OCI-LY1 (cell line): ENCODE data around the gene PSORS1C1.
"Not testable (repeated sequence)": the region's sequence is repeated elsewhere in the genome, so short reads cannot be mapped to it uniquely, and the experiment has no call there.

ENCODE experiments used
- H2AFZ ChIP-seq: fragments of 200-600 bp; sonication (generic), shearing (Covaris generic); 2 replicates; pipeline ENCODE4 v1.6.0; 2014; ENCODE audit warnings: antibody characterized with exemption, mild to moderate bottlenecking, low read length
- H3F3A ChIP-seq: fragments of 200-600 bp; sonication (generic), shearing (Covaris generic); 2 replicates; pipeline ENCODE4 v1.6.0; 2014; ENCODE audit warnings: mild to moderate bottlenecking, antibody characterized with exemption, low read length, moderate library complexity; ENCODE audit not compliant: insufficient read depth
- H3K27ac ChIP-seq: fragments of 200-600 bp; sonication (generic); 2 replicates; pipeline ENCODE4 v1.5.1; 2014; ENCODE audit warnings: low read length, mixed run types, mild to moderate bottlenecking, low read depth; ENCODE audit not compliant: poor library complexity, severe bottlenecking
- H3K27me3 ChIP-seq: fragments of 200-600 bp; sonication (generic); 2 replicates; pipeline ENCODE4 v1.6.0; 2014; ENCODE audit warnings: antibody characterized with exemption, mild to moderate bottlenecking, low read length, moderate library complexity; ENCODE audit not compliant: insufficient read depth
- H3K36me3 ChIP-seq: fragments of 200-600 bp; sonication (generic); 2 replicates; pipeline ENCODE4 v1.6.1; 2014; ENCODE audit warnings: mild to moderate bottlenecking, antibody characterized with exemption, low read length, moderate library complexity, mixed read lengths; ENCODE audit not compliant: insufficient read depth
- H3K4me1 ChIP-seq: fragments of 200-600 bp; sonication (generic); 2 replicates; pipeline ENCODE4 v1.5.1; 2014; ENCODE audit warnings: mild to moderate bottlenecking, low read length, moderate library complexity; ENCODE audit not compliant: insufficient read depth, severe bottlenecking
- H3K4me2 ChIP-seq: fragments of 200-600 bp; sonication (generic), shearing (Covaris generic); 2 replicates; pipeline ENCODE4 v1.6.1; 2014; ENCODE audit warnings: low read length
- H3K4me3 ChIP-seq: fragments of 200-600 bp; sonication (generic); 2 replicates; pipeline ENCODE4 v1.5.1; 2014; ENCODE audit warnings: low read length, low read depth, mild to moderate bottlenecking, mixed read lengths; ENCODE audit not compliant: poor library complexity, severe bottlenecking
- H3K79me2 ChIP-seq: fragments of 200-600 bp; shearing (Covaris generic); 2 replicates; pipeline ENCODE4 v1.6.1; 2016; ENCODE audit warnings: mixed run types, low read length, mixed read lengths; ENCODE audit not compliant: insufficient read depth
- H3K9ac ChIP-seq: fragments of 200-600 bp; sonication (generic), shearing (Covaris generic); 2 replicates; pipeline ENCODE4 v1.6.1; 2014; ENCODE audit warnings: mild to moderate bottlenecking, low read length, mixed read lengths
- H3K9me2 ChIP-seq: fragments of 200-600 bp; sonication (generic), shearing (Covaris generic); 2 replicates; pipeline ENCODE4 v1.6.1; 2014; ENCODE audit warnings: low read depth, mild to moderate bottlenecking, low read length, mixed read lengths
- H3K9me3 ChIP-seq: fragments of 200-600 bp; shearing (Covaris generic); 2 replicates; pipeline ENCODE4 v1.6.1; 2014; ENCODE audit warnings: low read length, mixed read lengths
- H4K20me1 ChIP-seq: fragments of 200-600 bp; sonication (generic), shearing (Covaris generic); 2 replicates; pipeline ENCODE4 v1.6.0; 2016; ENCODE audit warnings: mild to moderate bottlenecking, low read length; ENCODE audit not compliant: insufficient read depth
- CTCF ChIP-seq: fragments of 200-600 bp; sonication (generic), shearing (Covaris generic); IDR thresholded peaks from 2 replicates; pipeline ENCODE4 v1.5.1; 2017; ENCODE audit warnings: mild to moderate bottlenecking, antibody characterized with exemption, low read length, moderate library complexity, mixed read lengths
- EZH2 ChIP-seq: fragments of 200-600 bp; sonication (generic), shearing (Covaris generic); IDR thresholded peaks from 2 replicates; pipeline ENCODE4 v1.8.0; 2017; ENCODE audit warnings: borderline replicate concordance, mixed run types, mild to moderate bottlenecking, antibody characterized with exemption, low read length, moderate library complexity, mixed read lengths

Gene PSORS1C1

GRCh38 chr6:31186052-31186734, 71.6 kb downstream of the PSORS1C1 start:
- H3K4me2 ChIP-seq = peak overlapping the region; percentile 34
- H4K20me1 ChIP-seq = no peaks in the 10 kb centered on the region
- H3K4me3 ChIP-seq = peak overlapping the region; percentile 2

DNA sequence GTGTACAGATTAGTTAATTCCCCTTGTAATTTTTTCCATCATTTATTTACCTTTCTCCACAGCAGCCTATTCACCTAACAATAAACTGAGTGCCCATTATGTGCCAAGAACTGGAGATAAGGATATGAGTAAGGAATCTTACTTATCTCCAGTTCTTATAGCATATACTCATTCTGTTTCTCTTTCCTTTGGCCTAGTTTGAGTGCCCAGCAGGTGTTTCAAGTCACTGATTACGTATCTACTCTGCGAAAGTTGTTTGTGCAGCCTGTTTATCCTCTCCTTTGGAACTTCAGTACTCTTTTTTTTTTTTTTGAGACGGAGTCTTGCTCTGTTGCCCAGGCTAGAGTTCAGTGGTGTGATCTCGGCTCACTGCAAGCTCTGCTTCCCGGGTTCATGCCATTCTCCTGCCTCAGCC, 73.2 kb downstream of the PSORS1C1 start:
- H3K9me2 ChIP-seq = no peaks in the 10 kb centered on the region
- H3K9me3 ChIP-seq = no peaks in the 10 kb centered on the region
- TF ChIP-seq CTCF (no peak), EZH2 (no peak)
- peak overlapping the region; percentile 71 for H3K27ac ChIP-seq
- no peak overlapping the region for H3K4me2 ChIP-seq
- no peak overlapping the region for H2AFZ ChIP-seq
- no peaks in the 10 kb centered on the region for H3K27me3 ChIP-seq
- no peak overlapping the region for H3K4me3 ChIP-seq
- no peaks in the 10 kb centered on the region for H3K79me2 ChIP-seq
- H4K20me1 ChIP-seq = no peaks in the 10 kb centered on the region
- no peak overlapping the region for H3K9ac ChIP-seq
- H3K4me1 ChIP-seq = peaks cover 42% of the 10 kb centered on the region
- no peaks in the 10 kb centered on the region for H3F3A ChIP-seq
- no peaks in the 10 kb centered on the region for H3K36me3 ChIP-seq

More at GRCh38 chr6:31186052-31186734, 71.6 kb downstream of the PSORS1C1 start:
- H3K9ac ChIP-seq = peak overlapping the region; percentile 39; the same call in 1 of the 2 replicates
- H2AFZ ChIP-seq = peak overlapping the region; percentile 11; the same call in 1 of the 2 replicates
- H3K27me3 ChIP-seq = no peaks in the 10 kb centered on the region
- H3F3A ChIP-seq = no peaks in the 10 kb centered on the region
- no peaks in the 10 kb centered on the region for H3K79me2 ChIP-seq
- no peaks in the 10 kb centered on the region for H3K9me3 ChIP-seq
- peaks cover 42% of the 10 kb centered on the region for H3K4me1 ChIP-seq
- H3K9me2 ChIP-seq = no peaks in the 10 kb centered on the region
- peak overlapping the region; percentile 71 for H3K27ac ChIP-seq
- TF ChIP-seq EZH2 (no peak), CTCF (no peak)
- H3K36me3 ChIP-seq = no peaks in the 10 kb centered on the region

DNA sequence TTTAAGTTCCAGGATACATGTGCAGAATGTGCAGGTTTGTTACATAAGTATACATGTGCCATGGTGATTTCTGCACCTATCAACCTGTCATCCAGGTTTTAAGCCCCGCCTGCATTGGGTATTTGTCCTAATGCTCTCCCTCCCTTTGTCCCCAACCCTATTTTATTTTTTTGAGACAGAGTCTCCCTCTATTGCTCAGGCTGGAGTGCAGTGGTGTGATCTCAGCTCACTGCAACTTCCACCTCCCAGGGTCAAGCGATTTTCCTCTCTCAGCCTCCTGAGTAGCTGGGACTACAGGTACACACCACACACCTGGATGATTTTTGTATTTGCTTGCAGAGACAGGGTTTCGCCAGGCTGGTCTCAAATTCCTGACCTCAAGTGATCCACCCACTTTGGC, 74.6 kb downstream of the PSORS1C1 start:
- not testable (repeated sequence) for H3K4me2 ChIP-seq, H3K9ac ChIP-seq, H2AFZ ChIP-seq, H4K20me1 ChIP-seq, H3K79me2 ChIP-seq, H3K36me3 ChIP-seq, H3K9me3 ChIP-seq, H3K4me3 ChIP-seq, H3K27me3 ChIP-seq, H3F3A ChIP-seq, H3K9me2 ChIP-seq
- Histone ChIP-seq H3K27ac (peak overlapping the region; percentile 42), H3K4me1 (peaks cover 42% of the 10 kb centered on the region)
